Adipose tissue (tissue), 3 donors: ENCODE measurements around the gene SH3BP2. TPM values are rescaled to one million over a fixed set of nuclear protein-coding genes. Genes with fewer than 3 reads are reported as not detected.
A peak's percentile ranks its signal among the peaks of the same experiment; 100 is the strongest.

Source experiments
- H3K27ac ChIP-seq: one replicate; pipeline ENCODE4 v1.5.1; 2013; ENCODE audit warnings: low read depth, low read length
- WGBS, 3 donors: extraction: QIAGEN DNeasy Blood & Tissue Kit; methylation state at CpG; one replicate each; pipeline ENCODE4 v1.1.7; 2013; 5-methylcytosine and 5-hydroxymethylcytosine counted together
- polyA plus RNA-seq, 3 donors: library from polyadenylated mRNA; stranded (reverse); fragments of 200-250 nt; gene quantifications; one replicate each; pipeline ENCODE4 v1.2.3, GENCODE V29; 2013
- donor health status: healthy with polysubstance abuse.
- donor health status: Bipolar disorder and iron deficiency.
- donor health status: healthy.

Gene SH3BP2
- polyA plus RNA-seq, 3 donors, result 12.0 to 37.1 (median 24.5) TPM

GRCh38 chr4:2811830-2812611 is 19.1 kb downstream of the SH3BP2 start:
- H3K27ac ChIP-seq, result peak overlapping the region; percentile 63
- 21 to 59% (median 24%) methylated on average over 21 of the region's 21 CpGs for WGBS, 3 donors

- H3K27ac ChIP-seq, result peak overlapping the region; percentile 63
Observed at GRCh38 chr4:2812612-2813354, 19.9 kb downstream of the SH3BP2 start.

GRCh38 chr4:2813446-2814405 is 20.8 kb downstream of the SH3BP2 start:
- no peak overlapping the region for H3K27ac ChIP-seq
- WGBS, 3 donors, result 76 to 87% (median 84%) methylated on average over 17 of the region's 17 CpGs

More at GRCh38 chr4:2812612-2813354, 19.9 kb downstream of the SH3BP2 start:
- WGBS, 3 donors, result 21 to 65% (median 28%) methylated on average over 20 of the region's 20 CpGs

GRCh38 chr4:2814627-2815270 is 21.9 kb downstream of the SH3BP2 start:
- no peak overlapping the region for H3K27ac ChIP-seq
- WGBS, 3 donors, result 74 to 84% (median 82%) methylated on average over 7 of the region's 7 CpGs

- 72 to 85% (median 82%) methylated on average over 1 of the region's 1 CpG for WGBS, 3 donors
- H3K27ac ChIP-seq, result no peak overlapping the region
Observed at GRCh38 chr4:2816401-2816954, 23.6 kb downstream of the SH3BP2 start.

GRCh38 chr4:2817137-2817536 is 24.3 kb downstream of the SH3BP2 start:
- H3K27ac ChIP-seq, result no peak overlapping the region
- WGBS, 3 donors, result 61 to 91% (median 76%) methylated on average over 3 to 4 of the region's 4 CpGs

- WGBS, 3 donors, result 10 to 16% (median 11%) methylated on average over 36 to 65 of the region's 65 CpGs
- no peak overlapping the region for H3K27ac ChIP-seq
Observed at GRCh38 chr4:2817701-2818350, 24.9 kb downstream of the SH3BP2 start.

- H3K27ac ChIP-seq, result no peak overlapping the region
- WGBS, 3 donors, result 5 to 6% (median 6%) methylated on average over 24 to 54 of the region's 54 CpGs
Observed at GRCh38 chr4:2818351-2818939, 25.6 kb downstream of the SH3BP2 start.

- H3K27ac ChIP-seq, result no peak overlapping the region
- WGBS, 3 donors, result 83 to 88% (median 85%) methylated on average over 5 of the region's 5 CpGs
Observed at GRCh38 chr4:2819244-2820215, 26.6 kb downstream of the SH3BP2 start.

- WGBS, 3 donors, result 88 to 93% (median 90%) methylated on average over 13 of the region's 13 CpGs
- H3K27ac ChIP-seq, result no peak overlapping the region
Observed at GRCh38 chr4:2820216-2820982, 27.5 kb downstream of the SH3BP2 start.

GRCh38 chr4:2822461-2823300 is 29.8 kb downstream of the SH3BP2 start:
- WGBS, 3 donors, result 93 to 95% (median 95%) methylated on average over 23 of the region's 23 CpGs

GRCh38 chr4:2823301-2823670 is 30.4 kb downstream of the SH3BP2 start:
- WGBS, 3 donors, result 87 to 93% (median 92%) methylated on average over 4 of the region's 4 CpGs

More at GRCh38 chr4:2822461-2823300, 29.8 kb downstream of the SH3BP2 start:
- no peak overlapping the region for H3K27ac ChIP-seq

GRCh38 chr4:2823671-2824328 is 30.9 kb downstream of the SH3BP2 start:
- WGBS, 3 donors, result 72 to 84% (median 83%) methylated on average over 14 of the region's 14 CpGs
- no peak overlapping the region for H3K27ac ChIP-seq

More at GRCh38 chr4:2823301-2823670, 30.4 kb downstream of the SH3BP2 start:
- no peak overlapping the region for H3K27ac ChIP-seq

- 88 to 94% (median 89%) methylated on average over 24 of the region's 24 CpGs for WGBS, 3 donors
- no peak overlapping the region for H3K27ac ChIP-seq
Observed at GRCh38 chr4:2824329-2824835, 31.5 kb downstream of the SH3BP2 start.
